HepG2 (cell line): ENCODE results near the gene PSMA3. TPM values are rescaled to one million over a fixed set of nuclear protein-coding genes. Genes with fewer than 3 reads are reported as not detected.

Experiments used
- CEBPG ChIP-seq: IDR thresholded peaks from 2 replicates; pipeline ENCODE4 v1.6.1; 2016
- KIAA2018 ChIP-seq: sonication (generic); formaldehyde crosslinking; IDR thresholded peaks from 2 replicates; pipeline ENCODE4 v1.5.0; 2020; ENCODE audit warnings: mild to moderate bottlenecking, missing genetic modification reagents, borderline replicate concordance
- NFRKB ChIP-seq: fragments of 450-650 bp; IDR thresholded peaks from 2 replicates; pipeline ENCODE4 v1.6.1; 2017
- NONO ChIP-seq, 2 experiments: fragments of 450-650 bp in 1 of 2; sonication (generic) in 1 of 2; formaldehyde crosslinking in 1 of 2; IDR thresholded peaks in 1 of 2; conservative IDR thresholded peaks in 1 of 2; 2 replicates each; pipeline versions ENCODE4 v1.6.1 to v1.8.0; 2017 to 2022; ENCODE audit warnings: mild to moderate bottlenecking in 1 of 2, missing genetic modification reagents in 1 of 2, moderate library complexity in 1 of 2
- POLR2A ChIP-seq, 2 experiments: IDR thresholded peaks; 2 replicates each; pipeline ENCODE4 v1.6.1; 2011; ENCODE audit warnings: low read depth in 2 of 2, low read length in 2 of 2, mild to moderate bottlenecking in 1 of 2, moderate library complexity in 1 of 2; ENCODE audit not compliant: insufficient read depth in 1 of 2
- ZBTB40 ChIP-seq, 2 experiments: fragments of 450-650 bp in 1 of 2; sonication (generic) in 1 of 2; formaldehyde crosslinking in 1 of 2; IDR thresholded peaks; 2 replicates each; pipeline versions ENCODE4 v1.6.1 to v1.8.0; 2016 to 2022; ENCODE audit warnings: antibody characterized with exemption in 1 of 2, mild to moderate bottlenecking in 1 of 2, missing genetic modification reagents in 1 of 2
- ZFX ChIP-seq: sonication (generic); formaldehyde crosslinking; IDR thresholded peaks from 2 replicates; pipeline ENCODE4 v1.4.0; 2020; ENCODE audit warnings: mild to moderate bottlenecking, low read depth, missing genetic modification reagents, moderate library complexity
- ZNF333 ChIP-seq: sonication (generic); formaldehyde crosslinking; IDR thresholded peaks from 2 replicates; pipeline ENCODE4 v1.4.0; 2020; ENCODE audit warnings: mild to moderate bottlenecking, missing genetic modification reagents, borderline replicate concordance
- ZNF337 ChIP-seq: sonication (generic); formaldehyde crosslinking; IDR thresholded peaks from 2 replicates; pipeline ENCODE4 v1.5.1; 2020; ENCODE audit warnings: missing genetic modification reagents, low read depth, mild to moderate bottlenecking, borderline replicate concordance
- ZNF775 ChIP-seq: sonication (generic); formaldehyde crosslinking; IDR thresholded peaks from 2 replicates; pipeline ENCODE4 v1.4.0; 2020; ENCODE audit warnings: missing genetic modification reagents, mild to moderate bottlenecking, moderate library complexity, borderline replicate concordance
- ZNF781 ChIP-seq: sonication (generic); formaldehyde crosslinking; IDR thresholded peaks from 2 replicates; pipeline ENCODE4 v1.5.1; 2020; ENCODE audit warnings: borderline replicate concordance, mild to moderate bottlenecking, missing genetic modification reagents; ENCODE audit errors: not compliant biosample characterization
- polyA plus RNA-seq, 8 experiments: library from polyadenylated mRNA; depleted of rRNA in 3 of 8; stranded (reverse) in 7 of 8; unstranded in 1 of 8; fragments of >200 nt; fragmentation: Illumina TruSeq in 4 of 8; extraction: Trizol in 4 of 8; gene quantifications; 2 replicates each; pipeline versions ENCODE4 v1.2.1 to v1.2.3, GENCODE V29; 2011 to 2016; ENCODE audit warnings: low read depth in 4 of 8, missing spikeins in 1 of 8, mixed read lengths in 1 of 8; ENCODE audit not compliant: insufficient read depth in 1 of 8
- total RNA-seq, 5 experiments: library from RNA; depleted of rRNA; stranded (reverse); fragments of >200 nt; fragmentation: Illumina TruSeq; extraction: Trizol; gene quantifications; 2 replicates each; pipeline ENCODE4 v1.2.3, GENCODE V29; 2016; ENCODE audit warnings: low read depth in 1 of 5

PSMA3 gene
- total and polyA plus RNA-seq, 2 of the 13 experiments (the other 11 are each of a cell fraction or from before 2014, with no cell fraction given), result 232 to 275 TPM

- TF ChIP-seq KIAA2018 (CRISPR knock-in tag) (no peak), NONO (IDR thresholded peaks at IDR 0.05) (no peak), NONO (CRISPR knock-in tag; conservative IDR thresholded peaks at IDR 0.05) (no peak), ZFX (CRISPR knock-in tag) (peak; percentile 83), POLR2A (IDR thresholded peaks at IDR 0.05; ENCODE audit: insufficient read depth in 1 of 2, low read depth in 2 of 2, low read length in 2 of 2) (peak; percentile 63 to 76), ZNF337 (CRISPR knock-in tag) (no peak), CEBPG (no peak), ZBTB40 (IDR thresholded peaks at IDR 0.05) (no peak), ZBTB40 (CRISPR knock-in tag; IDR thresholded peaks at IDR 0.05) (no peak), ZNF775 (CRISPR knock-in tag) (no peak), NFRKB (no peak), ZNF781 (no peak), ZNF333 (CRISPR knock-in tag) (no peak)
Observed at GRCh38 chr14:58199726-58200479, 44.7 kb upstream of the PSMA3 start, which contains the start of gene ACTR10 (continued).
